Ascending aorta (tissue), 2 donors: Measurements from ENCODE around the gene TCF21. TPM values are rescaled to one million over a fixed set of nuclear protein-coding genes. Genes with fewer than 3 reads are reported as not detected.
A peak's percentile ranks its signal among the peaks of the same experiment; 100 is the strongest.

Source experiments
- DNase-seq, 2 donors: peaks; one replicate each; pipeline ENCODE4 v3.0.0-alpha.2; 2019; ENCODE audit warnings: low spot score in 2 of 2
- H3K27ac ChIP-seq, 2 donors: fragments of 200-600 bp; sonication (generic); one replicate each; pipeline ENCODE4 v1.5.1; 2016 to 2017; ENCODE audit warnings: mild to moderate bottlenecking in 1 of 2
- H3K27me3 ChIP-seq: fragments of 200-600 bp; sonication (generic); one replicate; pipeline ENCODE4 v1.5.1; 2017
- H3K36me3 ChIP-seq, 2 donors: fragments of 200-600 bp; sonication (generic); one replicate each; pipeline ENCODE4 v1.5.1; 2016
- H3K4me1 ChIP-seq, 2 donors: fragments of 200-600 bp; sonication (generic); one replicate each; pipeline ENCODE4 v1.5.1; 2016 to 2017; ENCODE audit warnings: mild to moderate bottlenecking in 1 of 2
- H3K4me3 ChIP-seq, 2 donors: fragments of 200-600 bp; sonication (generic); one replicate each; pipeline ENCODE4 v1.5.1; 2016 to 2017; ENCODE audit warnings: mild to moderate bottlenecking in 1 of 2
- H3K9me3 ChIP-seq, 2 donors: fragments of 200-600 bp; sonication (generic); one replicate each; pipeline ENCODE4 v1.5.1; 2016
- CTCF ChIP-seq, 3 experiments: fragments of 200-600 bp in 2 of 3; fragments of 450-650 bp in 1 of 3; sonication (generic) in 2 of 3; IDR thresholded peaks; one replicate each; pipeline ENCODE4 v1.5.1; 2016 to 2019; ENCODE audit warnings: antibody characterized with exemption in 3 of 3, mild to moderate bottlenecking in 1 of 3, moderate library complexity in 1 of 3
- intact Hi-C: fragments of 100-400 bp; cut with DNase I; formaldehyde crosslinking; loops from one replicate; pipeline ENCODE4 v1.15.1; 2023
- total RNA-seq: library from RNA; depleted of rRNA; stranded (reverse); fragments of >200 nt; gene quantifications from one replicate; pipeline ENCODE4 v1.1.0, GENCODE V29; 2016

TCF21 gene
- total RNA-seq, 1 donor from 2014 or later = 0.32 TPM

- Histone ChIP-seq H3K4me3 (no peak overlapping the region), H3K4me1 (no peaks in the 10 kb centered on the region), H3K27ac (no peak overlapping the region), H3K36me3 (no peaks in the 10 kb centered on the region), H3K27me3 (no peaks in the 10 kb centered on the region), H3K9me3 (no peaks in the 10 kb centered on the region)
- DNase-seq = no peak
- no peak for TF ChIP-seq CTCF (IDR thresholded peaks at IDR 0.05)
- intact Hi-C loops = no loop called here
Measured at GRCh38 chr6:133880896-133881295, 8.0 kb upstream of the TCF21 start.

GRCh38 chr6:133886104-133886775 is 2.7 kb upstream of the TCF21 start:
- intact Hi-C loops = no loop called here
- H3K4me3 ChIP-seq = no peak overlapping the region
- H3K36me3 ChIP-seq = no peaks in the 10 kb centered on the region
- TF ChIP-seq CTCF (IDR thresholded peaks at IDR 0.05) = no peak
- no peaks in the 10 kb centered on the region for H3K9me3 ChIP-seq
- DNase-seq = no peak
- H3K4me1 ChIP-seq = peaks cover 3% of the 10 kb centered on the region in 2 donors
- H3K27ac ChIP-seq = no peak overlapping the region
- H3K27me3 ChIP-seq = peaks cover 25% of the 10 kb centered on the region

DNA sequence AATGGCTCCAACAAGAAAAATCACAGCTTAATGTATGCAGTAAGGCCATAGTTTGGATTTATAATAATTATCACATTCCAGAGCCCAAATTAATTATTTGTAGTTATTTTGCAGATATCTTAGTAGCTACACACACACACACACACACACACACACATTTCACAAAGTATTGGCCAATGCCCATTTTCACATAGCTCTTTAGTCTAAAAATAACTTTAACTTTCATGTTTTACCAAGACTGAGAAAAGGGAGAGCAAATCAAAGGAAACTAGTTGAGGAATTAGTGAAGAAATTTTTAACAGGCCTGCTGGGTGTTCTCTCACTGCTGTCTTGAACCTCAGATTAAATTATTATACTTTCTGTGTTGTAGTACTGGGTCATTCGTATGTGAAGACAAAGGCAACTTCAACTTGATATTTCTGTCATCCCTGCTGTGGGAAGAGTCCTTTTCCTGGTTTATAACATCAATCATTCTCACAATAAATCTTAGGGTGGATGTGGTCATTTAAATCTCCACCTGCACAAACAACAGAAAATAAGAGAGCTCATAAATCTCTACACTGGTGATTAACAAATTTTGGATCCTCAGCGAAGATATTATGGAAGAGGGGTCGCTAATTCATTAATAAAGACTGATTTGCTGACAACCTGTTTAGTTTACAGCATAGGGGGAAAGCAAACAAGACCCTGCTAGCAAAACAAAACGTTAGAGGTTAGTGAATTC is 1.6 kb upstream of the TCF21 start:
- intact Hi-C loops = no loop called here
- Histone ChIP-seq H3K27ac (no peak overlapping the region), H3K4me3 (no peak overlapping the region), H3K36me3 (no peaks in the 10 kb centered on the region), H3K4me1 (peaks cover 7 to 9% of the 10 kb centered on the region in 2 donors), H3K9me3 (no peaks in the 10 kb centered on the region), H3K27me3 (peaks cover 33% of the 10 kb centered on the region)
- no peak for DNase-seq
- TF ChIP-seq CTCF (IDR thresholded peaks at IDR 0.05) = no peak

- intact Hi-C loops = no loop called here
- no peak for TF ChIP-seq CTCF (IDR thresholded peaks at IDR 0.05)
- H3K4me3 ChIP-seq = no peak overlapping the region
- H3K4me1 ChIP-seq = peaks cover 7 to 9% of the 10 kb centered on the region in 2 donors
- no peaks in the 10 kb centered on the region for H3K9me3 ChIP-seq
- no peaks in the 10 kb centered on the region for H3K36me3 ChIP-seq
- no peak overlapping the region for H3K27ac ChIP-seq
- H3K27me3 ChIP-seq = peaks cover 38% of the 10 kb centered on the region
- DNase-seq = no peak
Measured at GRCh38 chr6:133887880-133888230, 1.1 kb upstream of the TCF21 start.

- H3K27me3 ChIP-seq = peaks cover 48% of the 10 kb centered on the region
- no peak for DNase-seq
- no peak overlapping the region for H3K27ac ChIP-seq
- no peaks in the 10 kb centered on the region for H3K36me3 ChIP-seq
- H3K4me3 ChIP-seq = peak overlapping the region; percentile 23 to 29
- no peaks in the 10 kb centered on the region for H3K9me3 ChIP-seq
- intact Hi-C loops = loop anchor here (5.0 kb wide), 1 partner anchor 32 kb away; no protein-coding TSS in a partner anchor
- no peak for TF ChIP-seq CTCF (IDR thresholded peaks at IDR 0.05)
- H3K4me1 ChIP-seq = peaks cover 7 to 9% of the 10 kb centered on the region in 2 donors
Measured at GRCh38 chr6:133889557-133890403, 867 bp downstream of the TCF21 start.
